ENCODE results near the gene HSD17B8.

- TF ChIP-seq CTCF (IDR thresholded peaks at IDR 0.05), result no peak
- TF ChIP-seq POLR2A (IDR thresholded peaks at IDR 0.05), result no peak
Observed at GRCh38 chr6:33167374-33168283, 36.8 kb upstream of the HSD17B8 start.

Measured in lower leg skin (tissue), 3 donors.